BLaER1 treated with 17β-estradiol and CSF1 and Interleukin-3, amounts not matched to agents 10 nM and 100 nM (cell line): ENCODE results near the gene OXSM.

Experiments
- H3K27ac ChIP-seq, 11 experiments: shearing (Covaris generic); formaldehyde crosslinking; 2 replicates each; pipeline ENCODE4 v1.8.1; 2022
- H3K27me3 ChIP-seq, 11 experiments: shearing (Covaris generic); formaldehyde crosslinking; 2 replicates each; pipeline ENCODE4 v1.8.1; 2022
- H3K36me3 ChIP-seq, 11 experiments: shearing (Covaris generic); formaldehyde crosslinking; 2 replicates each; pipeline ENCODE4 v1.8.1; 2022
- H3K4me1 ChIP-seq, 10 experiments: shearing (Covaris generic); formaldehyde crosslinking; 2 replicates each; pipeline ENCODE4 v1.8.1; 2022
- H3K4me2 ChIP-seq, 11 experiments: shearing (Covaris generic); formaldehyde crosslinking; 2 replicates each; pipeline ENCODE4 v1.8.1; 2022
- H3K4me3 ChIP-seq, 10 experiments: shearing (Covaris generic); formaldehyde crosslinking; 2 replicates each; pipeline ENCODE4 v1.8.1; 2022
- H3K9ac ChIP-seq, 11 experiments: shearing (Covaris generic); formaldehyde crosslinking; 2 replicates each; pipeline ENCODE4 v1.8.1; 2022
- H3K9me3 ChIP-seq, 11 experiments: shearing (Covaris generic); formaldehyde crosslinking; replicated peaks in 1 of 11; 2 replicates each; pipeline ENCODE4 v1.8.1; 2022
- H4K20me1 ChIP-seq, 11 experiments: shearing (Covaris generic); formaldehyde crosslinking; 2 replicates each; pipeline ENCODE4 v1.8.1; 2022
- Cebpa-rat ChIP-seq, 11 experiments: shearing (Covaris generic); IDR thresholded peaks; 2 replicates each; pipeline ENCODE4 v1.8.1; 2022

Gene OXSM

GRCh38 chr3:25789596-25790556 lies at the start of gene OXSM:
Gene OXSM, plus strand, starts transcription at chr3:25790090. Its CDS starts 931 bp downstream, at chr3:25791021.
- peak within 1 kb of the TSS; percentile 64 to 79 (median 72) for H3K4me3 ChIP-seq
- peak within 1 kb of the TSS; percentile 73 to 84 (median 80) for H3K9ac ChIP-seq
- peak within 1 kb of the TSS; percentile 70 to 93 (median 84) for H3K4me2 ChIP-seq
- H3K36me3 ChIP-seq: peaks cover 7 to 37% (median 13%) of the 10 kb centered on the region in 11 experiments; a peak in 21 of 22 replicates
- peak within 1 kb of the TSS; percentile 63 to 87 (median 78) for H3K27ac ChIP-seq
- no peaks in the 10 kb centered on the region for H4K20me1 ChIP-seq
- H3K9me3 ChIP-seq: no peaks in the 10 kb centered on the region
- no peak for TF ChIP-seq Cebpa-rat (IDR thresholded peaks at IDR 0.05)
- no peaks in the 10 kb centered on the region for H3K27me3 ChIP-seq
- peaks cover 25 to 69% (median 51%) of the 10 kb centered on the region in 10 experiments for H3K4me1 ChIP-seq

- Histone ChIP-seq H4K20me1 (peaks cover 0 to 8% (median 0%) of the 10 kb centered on the region in 11 experiments; a peak in 2 of 22 replicates), H3K27ac (no peak overlapping the region), H3K36me3 (peaks cover 75 to 100% (median 91%) of the 10 kb centered on the region in 11 experiments), H3K4me1 (peaks cover 0 to 15% (median 0%) of the 10 kb centered on the region in 10 experiments; a peak in 8 of 20 replicates), H3K4me2 (no peak overlapping the region), H3K27me3 (no peaks in the 10 kb centered on the region), H3K9me3 (peaks cover 0 to 14% (median 3%) of the 10 kb centered on the region in 11 experiments; a peak in 11 of 22 replicates), H3K9ac (no peak overlapping the region), H3K4me3 (no peak overlapping the region)
- no peak for TF ChIP-seq Cebpa-rat (IDR thresholded peaks at IDR 0.05)
These were observed 45.4 kb upstream of the OXSM start for GRCh38 chr3:25744470-25744869.

- Histone ChIP-seq H3K27ac (no peak overlapping the region), H3K9me3 (peaks cover 0 to 34% (median 23%) of the 10 kb centered on the region in 11 experiments; a peak in 13 of 22 replicates), H3K27me3 (no peaks in the 10 kb centered on the region), H3K36me3 (peaks cover 89 to 100% (median 99%) of the 10 kb centered on the region in 11 experiments), H3K4me1 (peaks cover 0 to 23% (median 0%) of the 10 kb centered on the region in 10 experiments; a peak in 9 of 20 replicates), H3K9ac (no peak overlapping the region), H4K20me1 (peaks cover 0 to 8% (median 0%) of the 10 kb centered on the region in 11 experiments; a peak in 2 of 22 replicates), H3K4me3 (no peak overlapping the region), H3K4me2 (no peak overlapping the region)
- TF ChIP-seq Cebpa-rat (IDR thresholded peaks at IDR 0.05): no peak
These were observed 42.9 kb upstream of the OXSM start for GRCh38 chr3:25747033-25747432.

- H3K27me3 ChIP-seq: no peaks in the 10 kb centered on the region
- no peak overlapping the region for H3K4me3 ChIP-seq
- no peak overlapping the region for H3K9ac ChIP-seq
- peaks cover 87 to 100% (median 99%) of the 10 kb centered on the region in 11 experiments for H3K36me3 ChIP-seq
- H3K4me2 ChIP-seq: no peak overlapping the region
- no peak overlapping the region for H3K27ac ChIP-seq
- H3K9me3 ChIP-seq: peaks cover 0 to 34% (median 23%) of the 10 kb centered on the region in 11 experiments; a peak in 13 of 22 replicates
- H3K4me1 ChIP-seq: peaks cover 0 to 23% (median 0%) of the 10 kb centered on the region in 10 experiments; a peak in 9 of 20 replicates
- peaks cover 0 to 3% (median 0%) of the 10 kb centered on the region in 11 experiments; a peak in 1 of 22 replicates for H4K20me1 ChIP-seq
- no peak for TF ChIP-seq Cebpa-rat (IDR thresholded peaks at IDR 0.05)
These were observed 41.7 kb upstream of the OXSM start for GRCh38 chr3:25748189-25748588.

GRCh38 chr3:25749031-25749581 lies 40.8 kb upstream of the OXSM start:
- Histone ChIP-seq H3K9ac (no peak overlapping the region), H4K20me1 (no peaks in the 10 kb centered on the region; a peak in 1 of 22 replicates), H3K4me3 (no peak overlapping the region), H3K4me2 (peak overlapping the region in 4 of 11 experiments; percentile 12 to 69 (median 47); a peak in 5 of 22 replicates), H3K9me3 (peaks cover 0 to 34% (median 23%) of the 10 kb centered on the region in 11 experiments; a peak in 13 of 22 replicates), H3K36me3 (peaks cover 83 to 100% (median 97%) of the 10 kb centered on the region in 11 experiments), H3K27me3 (no peaks in the 10 kb centered on the region), H3K27ac (peak overlapping the region in 2 of 11 experiments; percentile 36 to 65; a peak in 4 of 22 replicates), H3K4me1 (peaks cover 0 to 23% (median 0%) of the 10 kb centered on the region in 10 experiments; a peak in 9 of 20 replicates)
- TF ChIP-seq Cebpa-rat (IDR thresholded peaks at IDR 0.05): no peak

- H3K4me3 ChIP-seq: no peak overlapping the region
- peaks cover 0 to 23% (median 0%) of the 10 kb centered on the region in 10 experiments; a peak in 9 of 20 replicates for H3K4me1 ChIP-seq
- peaks cover 0 to 31% (median 19%) of the 10 kb centered on the region in 11 experiments; a peak in 13 of 22 replicates for H3K9me3 ChIP-seq
- H3K36me3 ChIP-seq: peaks cover 78 to 100% (median 97%) of the 10 kb centered on the region in 11 experiments
- H3K4me2 ChIP-seq: no peak overlapping the region
- no peak overlapping the region for H3K9ac ChIP-seq
- H4K20me1 ChIP-seq: no peaks in the 10 kb centered on the region; a peak in 1 of 22 replicates
- no peak for TF ChIP-seq Cebpa-rat (IDR thresholded peaks at IDR 0.05)
- H3K27me3 ChIP-seq: no peaks in the 10 kb centered on the region
- H3K27ac ChIP-seq: no peak overlapping the region
These were observed 38.8 kb upstream of the OXSM start for GRCh38 chr3:25751048-25751447.

GRCh38 chr3:25751725-25752124 lies 38.2 kb upstream of the OXSM start:
- Histone ChIP-seq H3K27ac (no peak overlapping the region), H3K36me3 (peaks cover 79 to 100% (median 97%) of the 10 kb centered on the region in 11 experiments), H3K27me3 (no peaks in the 10 kb centered on the region), H3K4me2 (no peak overlapping the region), H3K9me3 (peaks cover 0 to 29% (median 19%) of the 10 kb centered on the region in 11 experiments; a peak in 13 of 22 replicates), H4K20me1 (no peaks in the 10 kb centered on the region; a peak in 1 of 22 replicates), H3K9ac (no peak overlapping the region), H3K4me1 (peaks cover 0 to 23% (median 0%) of the 10 kb centered on the region in 10 experiments; a peak in 9 of 20 replicates), H3K4me3 (no peak overlapping the region)
- TF ChIP-seq Cebpa-rat (IDR thresholded peaks at IDR 0.05): no peak

GRCh38 chr3:25768851-25769250 lies 21.0 kb upstream of the OXSM start:
- Histone ChIP-seq H4K20me1 (peaks cover 0 to 24% (median 0%) of the 10 kb centered on the region in 11 experiments; a peak in 3 of 22 replicates), H3K4me3 (no peak overlapping the region), H3K36me3 (peaks cover 53 to 100% (median 98%) of the 10 kb centered on the region in 11 experiments), H3K9me3 (peaks cover 28 to 96% (median 88%) of the 10 kb centered on the region in 11 experiments), H3K27me3 (no peaks in the 10 kb centered on the region), H3K4me1 (peaks cover 0 to 8% (median 0%) of the 10 kb centered on the region in 10 experiments; a peak in 3 of 20 replicates), H3K27ac (no peak overlapping the region), H3K4me2 (0 out of 22 replicates have a peak overlapping the region, but pooled peaks of 1 of the 11 experiments have one; percentile 29), H3K9ac (no peak overlapping the region)
- no peak for TF ChIP-seq Cebpa-rat (IDR thresholded peaks at IDR 0.05)
